ENCODE results near the gene ARHGEF11. TPM values are rescaled to one million over a fixed set of nuclear protein-coding genes. Genes with fewer than 3 reads are reported as not detected.

ARHGEF11 gene, protein sequence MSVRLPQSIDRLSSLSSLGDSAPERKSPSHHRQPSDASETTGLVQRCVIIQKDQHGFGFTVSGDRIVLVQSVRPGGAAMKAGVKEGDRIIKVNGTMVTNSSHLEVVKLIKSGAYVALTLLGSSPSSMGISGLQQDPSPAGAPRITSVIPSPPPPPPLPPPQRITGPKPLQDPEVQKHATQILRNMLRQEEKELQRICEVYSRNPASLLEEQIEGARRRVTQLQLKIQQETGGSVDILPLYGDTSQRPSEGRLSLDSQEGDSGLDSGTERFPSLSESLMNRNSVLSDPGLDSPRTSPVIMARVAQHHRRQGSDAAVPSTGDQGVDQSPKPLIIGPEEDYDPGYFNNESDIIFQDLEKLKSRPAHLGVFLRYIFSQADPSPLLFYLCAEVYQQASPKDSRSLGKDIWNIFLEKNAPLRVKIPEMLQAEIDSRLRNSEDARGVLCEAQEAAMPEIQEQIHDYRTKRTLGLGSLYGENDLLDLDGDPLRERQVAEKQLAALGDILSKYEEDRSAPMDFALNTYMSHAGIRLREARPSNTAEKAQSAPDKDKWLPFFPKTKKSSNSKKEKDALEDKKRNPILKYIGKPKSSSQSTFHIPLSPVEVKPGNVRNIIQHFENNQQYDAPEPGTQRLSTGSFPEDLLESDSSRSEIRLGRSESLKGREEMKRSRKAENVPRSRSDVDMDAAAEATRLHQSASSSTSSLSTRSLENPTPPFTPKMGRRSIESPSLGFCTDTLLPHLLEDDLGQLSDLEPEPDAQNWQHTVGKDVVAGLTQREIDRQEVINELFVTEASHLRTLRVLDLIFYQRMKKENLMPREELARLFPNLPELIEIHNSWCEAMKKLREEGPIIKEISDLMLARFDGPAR (N-terminal part only)
- total RNA-seq (10 to 100 TPM; 19.9 to 22.8 (median 20.9) TPM), polyA plus RNA-seq (10 to 100 TPM in 1 of 3 donors, 1 to 10 TPM in 2; 7.0 to 18.8 (median 8.6) TPM)
- long read RNA-seq, donor 1, partial matches to known transcripts, result 9 of 13 reads
- long read RNA-seq, donor 1, other reads (novel, unspliced or antisense), result 4 of 13 reads
- long read RNA-seq, donor 2, partial matches to known transcripts, result 16 of 22 reads
- long read RNA-seq, donor 2, other reads (novel, unspliced or antisense), result 6 of 22 reads

- H3K36me3 ChIP-seq (ENCODE audit: insufficient read depth in 1 of 2, low read depth in 1 of 2), result no peaks in the 10 kb centered on the region
- ATAC-seq (peak; percentile 98 to 99 (median 98)), DNase-seq (peak; percentile 95 to 96)
- no peaks in the 10 kb centered on the region for H3K27me3 ChIP-seq (ENCODE audit: insufficient read depth in 3 of 3, low read length in 2 of 3)
- H3K4me1 ChIP-seq, result peaks cover 41% of the 10 kb centered on the region
- TF ChIP-seq, protein P1, sequence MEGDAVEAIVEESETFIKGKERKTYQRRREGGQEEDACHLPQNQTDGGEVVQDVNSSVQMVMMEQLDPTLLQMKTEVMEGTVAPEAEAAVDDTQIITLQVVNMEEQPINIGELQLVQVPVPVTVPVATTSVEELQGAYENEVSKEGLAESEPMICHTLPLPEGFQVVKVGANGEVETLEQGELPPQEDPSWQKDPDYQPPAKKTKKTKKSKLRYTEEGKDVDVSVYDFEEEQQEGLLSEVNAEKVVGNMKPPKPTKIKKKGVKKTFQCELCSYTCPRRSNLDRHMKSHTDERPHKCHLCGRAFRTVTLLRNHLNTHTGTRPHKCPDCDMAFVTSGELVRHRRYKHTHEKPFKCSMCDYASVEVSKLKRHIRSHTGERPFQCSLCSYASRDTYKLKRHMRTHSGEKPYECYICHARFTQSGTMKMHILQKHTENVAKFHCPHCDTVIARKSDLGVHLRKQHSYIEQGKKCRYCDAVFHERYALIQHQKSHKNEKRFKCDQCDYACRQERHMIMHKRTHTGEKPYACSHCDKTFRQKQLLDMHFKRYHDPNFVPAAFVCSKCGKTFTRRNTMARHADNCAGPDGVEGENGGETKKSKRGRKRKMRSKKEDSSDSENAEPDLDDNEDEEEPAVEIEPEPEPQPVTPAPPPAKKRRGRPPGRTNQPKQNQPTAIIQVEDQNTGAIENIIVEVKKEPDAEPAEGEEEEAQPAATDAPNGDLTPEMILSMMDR (IDR thresholded peaks at IDR 0.05), result no peak
- H3K9me3 ChIP-seq, result no peaks in the 10 kb centered on the region
- intact Hi-C loops (cut with DNase I), result loop anchor here in 1 of 2 donors (2.0 kb wide), 1 partner anchor 83 kb away; no protein-coding TSS in a partner anchor
- peak within 1 kb of the TSS; percentile 78 for H3K4me3 ChIP-seq
- 0 to 1% (median 0%) methylated on average over 56 to 120 of the region's 120 CpGs for WGBS, 3 donors
- H3K27ac ChIP-seq, result peak within 1 kb of the TSS; percentile 88
Observed at GRCh38 chr1:157045250-157046218, at the start of gene ARHGEF11. Gene ARHGEF11, minus strand, starts transcription at chr1:157045742. Its CDS starts 1,412 bp downstream, at chr1:157044330.

- intact Hi-C loops (cut with DNase I), result no loop called here
- Histone ChIP-seq H3K4me1 (no peaks in the 10 kb centered on the region), H3K4me3 (no peak overlapping the region), H3K27me3 (ENCODE audit: insufficient read depth in 3 of 3, low read length in 2 of 3) (no peaks in the 10 kb centered on the region), H3K9me3 (no peaks in the 10 kb centered on the region), H3K27ac (no peak overlapping the region), H3K36me3 (ENCODE audit: insufficient read depth in 1 of 2, low read depth in 1 of 2) (no peaks in the 10 kb centered on the region)
- TF ChIP-seq, protein P1 (IDR thresholded peaks at IDR 0.05), result no peak
- ATAC-seq (no peak), DNase-seq (no peak)
- WGBS, 3 donors, result 53 to 64% (median 59%) methylated on average over 4 of the region's 4 CpGs
Observed at GRCh38 chr1:157095091-157095490, 49.5 kb upstream of the ARHGEF11 start.

DNA sequence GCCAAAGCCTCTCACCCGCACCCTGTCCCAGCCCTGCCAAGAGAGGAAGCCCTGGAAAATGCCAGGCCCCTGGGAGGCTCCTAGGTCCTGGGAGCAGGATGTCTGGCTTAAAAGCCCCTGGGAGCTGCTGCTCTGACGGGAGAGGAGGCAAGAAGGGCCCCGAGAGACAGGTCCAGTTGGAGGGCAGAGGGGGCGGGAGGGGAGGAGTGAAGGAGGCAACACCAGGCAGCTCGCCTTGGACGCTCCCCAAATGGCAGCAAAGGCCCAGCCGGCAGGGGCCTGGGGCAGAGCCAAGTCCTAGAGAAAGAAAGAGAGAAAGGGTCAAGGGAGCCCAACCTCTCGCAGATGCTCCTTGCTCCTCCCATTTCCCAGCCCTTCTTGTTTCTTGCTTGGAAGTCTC is 47.3 kb upstream of the ARHGEF11 start:
- H3K27ac ChIP-seq, result no peak overlapping the region
- intact Hi-C loops (cut with DNase I), result no loop called here

More for the DNA sequence above, 47.3 kb upstream of the ARHGEF11 start:
- TF ChIP-seq, protein P1 (IDR thresholded peaks at IDR 0.05), result no peak
- DNase-seq, result peak; percentile 45 to 65
- H3K27me3 ChIP-seq (ENCODE audit: insufficient read depth in 3 of 3, low read length in 2 of 3), result no peaks in the 10 kb centered on the region
- H3K9me3 ChIP-seq, result no peaks in the 10 kb centered on the region
- ATAC-seq, result no peak
- H3K36me3 ChIP-seq (ENCODE audit: insufficient read depth in 1 of 2, low read depth in 1 of 2), result no peaks in the 10 kb centered on the region
- WGBS, 3 donors, result 22 to 28% (median 26%) methylated on average over 8 of the region's 8 CpGs
- no peak overlapping the region for H3K4me3 ChIP-seq
- H3K4me1 ChIP-seq, result no peaks in the 10 kb centered on the region

Measured in psoas muscle (tissue), 8 donors.